HG03103 (cell line): ENCODE results near the gene ATAD2B.
"Not testable (repeated sequence)": the region's sequence is repeated elsewhere in the genome, so short reads cannot be mapped to it uniquely, and the experiment has no call there.

Source experiments
- ATAC-seq: cut with Tn5 transposase; IDR thresholded peaks from one replicate; pipeline ENCODE4 v1.9.1; 2021; ENCODE audit warnings: low read depth; ENCODE audit not compliant: unreplicated experiment

Gene ATAD2B

GRCh38 chr2:23753291-23754010 lies 173.5 kb downstream of the ATAD2B start:
- no peak for ATAC-seq

GRCh38 chr2:23751747-23752265 lies 175.1 kb downstream of the ATAD2B start:
- no peak for ATAC-seq

- ATAC-seq, result no peak
Measured at GRCh38 chr2:23746141-23746863, 180.6 kb downstream of the ATAD2B start.

- no peak for ATAC-seq
Measured at GRCh38 chr2:23745726-23746105, 181.2 kb downstream of the ATAD2B start.

- no peak for ATAC-seq
Measured at GRCh38 chr2:23745068-23745725, 181.7 kb downstream of the ATAD2B start.

GRCh38 chr2:23736783-23737182 lies 190.1 kb downstream of the ATAD2B start:
- not testable (repeated sequence) for ATAC-seq

GRCh38 chr2:23734416-23734815 lies 192.5 kb downstream of the ATAD2B start:
- ATAC-seq, result no peak

GRCh38 chr2:23723029-23723428 lies 203.9 kb downstream of the ATAD2B start:
- ATAC-seq, result not testable (repeated sequence)

GRCh38 chr2:23722255-23722654 lies 204.7 kb downstream of the ATAD2B start:
- ATAC-seq, result no peak

- ATAC-seq, result no peak
Measured at GRCh38 chr2:23721454-23721826, 205.5 kb downstream of the ATAD2B start.

GRCh38 chr2:23720705-23721453 lies 206.0 kb downstream of the ATAD2B start:
- ATAC-seq, result no peak

- no peak for ATAC-seq
Measured at GRCh38 chr2:23719716-23720115, 207.2 kb downstream of the ATAD2B start.

GRCh38 chr2:23718931-23719700 lies 207.8 kb downstream of the ATAD2B start:
- ATAC-seq, result no peak

GRCh38 chr2:23713351-23713750 lies 213.6 kb downstream of the ATAD2B start:
- ATAC-seq, result no peak

GRCh38 chr2:23712756-23713151 lies 214.2 kb downstream of the ATAD2B start:
- ATAC-seq, result no peak

GRCh38 chr2:23711979-23712755 lies 214.8 kb downstream of the ATAD2B start:
- ATAC-seq, result no peak

GRCh38 chr2:23709311-23709710 lies 217.6 kb downstream of the ATAD2B start:
- ATAC-seq, result no peak

- ATAC-seq, result no peak
Measured at GRCh38 chr2:23708771-23709170, 218.2 kb downstream of the ATAD2B start.

GRCh38 chr2:23707096-23707495 lies 219.8 kb downstream of the ATAD2B start:
- ATAC-seq, result no peak
